ENCODE results near the gene ADAM22.

GRCh38 chr7:88226886-88227516 is 292.9 kb downstream of the ADAM22 start:
- TF ChIP-seq EGR1 (IDR thresholded peaks at IDR 0.05; ENCODE audit: low read depth) (no peak), ELF1 (IDR thresholded peaks at IDR 0.05; ENCODE audit: borderline replicate concordance, low read depth) (no peak), SIN3A (IDR thresholded peaks at IDR 0.05; ENCODE audit: low read depth) (0 out of 2 replicates have a peak, but pooled peaks have one; percentile 25)
- TF ChIP-seq, protein P1, sequence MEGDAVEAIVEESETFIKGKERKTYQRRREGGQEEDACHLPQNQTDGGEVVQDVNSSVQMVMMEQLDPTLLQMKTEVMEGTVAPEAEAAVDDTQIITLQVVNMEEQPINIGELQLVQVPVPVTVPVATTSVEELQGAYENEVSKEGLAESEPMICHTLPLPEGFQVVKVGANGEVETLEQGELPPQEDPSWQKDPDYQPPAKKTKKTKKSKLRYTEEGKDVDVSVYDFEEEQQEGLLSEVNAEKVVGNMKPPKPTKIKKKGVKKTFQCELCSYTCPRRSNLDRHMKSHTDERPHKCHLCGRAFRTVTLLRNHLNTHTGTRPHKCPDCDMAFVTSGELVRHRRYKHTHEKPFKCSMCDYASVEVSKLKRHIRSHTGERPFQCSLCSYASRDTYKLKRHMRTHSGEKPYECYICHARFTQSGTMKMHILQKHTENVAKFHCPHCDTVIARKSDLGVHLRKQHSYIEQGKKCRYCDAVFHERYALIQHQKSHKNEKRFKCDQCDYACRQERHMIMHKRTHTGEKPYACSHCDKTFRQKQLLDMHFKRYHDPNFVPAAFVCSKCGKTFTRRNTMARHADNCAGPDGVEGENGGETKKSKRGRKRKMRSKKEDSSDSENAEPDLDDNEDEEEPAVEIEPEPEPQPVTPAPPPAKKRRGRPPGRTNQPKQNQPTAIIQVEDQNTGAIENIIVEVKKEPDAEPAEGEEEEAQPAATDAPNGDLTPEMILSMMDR (IDR thresholded peaks at IDR 0.05 in 2 of 3, conservative IDR thresholded peaks at IDR 0.05 in 1 of 3; ENCODE audit: borderline replicate concordance in 1 of 3, insufficient read depth in 1 of 3, low read depth in 2 of 3, low read length in 2 of 3), result no peak
